Stimulated activated naive CD8-positive, alpha-beta T cell treated with anti-CD3 and anti-CD28 coated beads, Interleukin-15, Interleukin-2, amounts not matched to agents 100 ng/mL and 50 ng/mL, for 24 hours (primary cell): ENCODE data around the gene LRMDA.

ENCODE experiments used
- H3K27ac Mint-ChIP-seq: one replicate; pipeline ENCODE4 v1.8.0; 2021; ENCODE audit warnings: mild to moderate bottlenecking, mixed read lengths
- H3K27me3 Mint-ChIP-seq: one replicate; pipeline ENCODE4 v1.8.0; 2021; ENCODE audit warnings: mixed read lengths
- H3K36me3 Mint-ChIP-seq: one replicate; pipeline ENCODE4 v1.8.0; 2021; ENCODE audit warnings: low read depth, mixed read lengths
- H3K4me1 Mint-ChIP-seq: one replicate; pipeline ENCODE4 v1.8.0; 2021; ENCODE audit warnings: low read depth, mixed read lengths
- H3K4me3 Mint-ChIP-seq: one replicate; pipeline ENCODE4 v1.8.0; 2021; ENCODE audit warnings: mild to moderate bottlenecking, mixed read lengths
- H3K9me3 Mint-ChIP-seq: one replicate; pipeline ENCODE4 v1.8.0; 2021; ENCODE audit warnings: mixed read lengths

LRMDA gene

GRCh38 chr10:75782463-75783248 is 351.2 kb downstream of the LRMDA start:
- Mint-ChIP-seq H3K36me3 (no peaks in the 10 kb centered on the region), H3K27me3 (peaks cover 7% of the 10 kb centered on the region), H3K9me3 (no peaks in the 10 kb centered on the region), H3K4me3 (no peak overlapping the region), H3K27ac (no peak overlapping the region), H3K4me1 (no peaks in the 10 kb centered on the region)

- H3K4me1 Mint-ChIP-seq, result no peaks in the 10 kb centered on the region
- no peaks in the 10 kb centered on the region for H3K36me3 Mint-ChIP-seq
- no peak overlapping the region for H3K4me3 Mint-ChIP-seq
- H3K9me3 Mint-ChIP-seq, result no peaks in the 10 kb centered on the region
- peaks cover 2% of the 10 kb centered on the region for H3K27me3 Mint-ChIP-seq
- H3K27ac Mint-ChIP-seq, result no peak overlapping the region
Observed at GRCh38 chr10:75788394-75789205, 357.2 kb downstream of the LRMDA start.

GRCh38 chr10:75793848-75794247 is 362.4 kb downstream of the LRMDA start:
- no peak overlapping the region for H3K4me3 Mint-ChIP-seq
- H3K36me3 Mint-ChIP-seq, result no peaks in the 10 kb centered on the region
- H3K9me3 Mint-ChIP-seq, result peaks cover 6% of the 10 kb centered on the region
- H3K27me3 Mint-ChIP-seq, result no peaks in the 10 kb centered on the region
- no peaks in the 10 kb centered on the region for H3K4me1 Mint-ChIP-seq
- H3K27ac Mint-ChIP-seq, result no peak overlapping the region

GRCh38 chr10:75801121-75801520 is 369.7 kb downstream of the LRMDA start:
- peaks cover 14% of the 10 kb centered on the region for H3K9me3 Mint-ChIP-seq
- H3K36me3 Mint-ChIP-seq, result no peaks in the 10 kb centered on the region
- H3K4me3 Mint-ChIP-seq, result no peak overlapping the region
- H3K4me1 Mint-ChIP-seq, result no peaks in the 10 kb centered on the region
- peaks cover 6% of the 10 kb centered on the region for H3K27me3 Mint-ChIP-seq
- no peak overlapping the region for H3K27ac Mint-ChIP-seq

GRCh38 chr10:75801661-75802060 is 370.2 kb downstream of the LRMDA start:
- Mint-ChIP-seq H3K4me3 (no peak overlapping the region), H3K36me3 (no peaks in the 10 kb centered on the region), H3K27ac (no peak overlapping the region), H3K4me1 (no peaks in the 10 kb centered on the region), H3K27me3 (peaks cover 9% of the 10 kb centered on the region), H3K9me3 (peaks cover 14% of the 10 kb centered on the region)

- Mint-ChIP-seq H3K4me3 (no peak overlapping the region), H3K27ac (no peak overlapping the region), H3K36me3 (no peaks in the 10 kb centered on the region), H3K9me3 (peaks cover 8% of the 10 kb centered on the region), H3K4me1 (no peaks in the 10 kb centered on the region), H3K27me3 (peaks cover 12% of the 10 kb centered on the region)
Observed at GRCh38 chr10:75803121-75803520, 371.7 kb downstream of the LRMDA start.

GRCh38 chr10:75803816-75804552 is 372.6 kb downstream of the LRMDA start:
- no peak overlapping the region for H3K27ac Mint-ChIP-seq
- peaks cover 12% of the 10 kb centered on the region for H3K27me3 Mint-ChIP-seq
- H3K36me3 Mint-ChIP-seq, result no peaks in the 10 kb centered on the region
- peaks cover 8% of the 10 kb centered on the region for H3K9me3 Mint-ChIP-seq
- no peaks in the 10 kb centered on the region for H3K4me1 Mint-ChIP-seq
- H3K4me3 Mint-ChIP-seq, result no peak overlapping the region

GRCh38 chr10:75806186-75806585 is 374.8 kb downstream of the LRMDA start:
- no peak overlapping the region for H3K4me3 Mint-ChIP-seq
- H3K27me3 Mint-ChIP-seq, result peaks cover 12% of the 10 kb centered on the region
- no peaks in the 10 kb centered on the region for H3K36me3 Mint-ChIP-seq
- H3K27ac Mint-ChIP-seq, result no peak overlapping the region
- no peaks in the 10 kb centered on the region for H3K4me1 Mint-ChIP-seq
- H3K9me3 Mint-ChIP-seq, result peaks cover 4% of the 10 kb centered on the region

GRCh38 chr10:75807456-75807855 is 376.0 kb downstream of the LRMDA start:
- Mint-ChIP-seq H3K36me3 (no peaks in the 10 kb centered on the region), H3K4me3 (no peak overlapping the region), H3K9me3 (no peaks in the 10 kb centered on the region)

GRCh38 chr10:75809003-75809402 is 377.6 kb downstream of the LRMDA start:
- Mint-ChIP-seq H3K9me3 (no peaks in the 10 kb centered on the region), H3K27ac (no peak overlapping the region), H3K36me3 (no peaks in the 10 kb centered on the region), H3K27me3 (peaks cover 7% of the 10 kb centered on the region), H3K4me1 (no peaks in the 10 kb centered on the region), H3K4me3 (no peak overlapping the region)

More at GRCh38 chr10:75807456-75807855, 376.0 kb downstream of the LRMDA start:
- no peaks in the 10 kb centered on the region for H3K4me1 Mint-ChIP-seq
- H3K27ac Mint-ChIP-seq, result no peak overlapping the region
- H3K27me3 Mint-ChIP-seq, result peaks cover 7% of the 10 kb centered on the region

GRCh38 chr10:75814014-75814413 is 382.6 kb downstream of the LRMDA start:
- Mint-ChIP-seq H3K36me3 (no peaks in the 10 kb centered on the region), H3K4me1 (no peaks in the 10 kb centered on the region), H3K27me3 (peaks cover 10% of the 10 kb centered on the region), H3K9me3 (no peaks in the 10 kb centered on the region), H3K27ac (no peak overlapping the region), H3K4me3 (no peak overlapping the region)

- Mint-ChIP-seq H3K27me3 (peaks cover 16% of the 10 kb centered on the region), H3K9me3 (no peaks in the 10 kb centered on the region), H3K36me3 (no peaks in the 10 kb centered on the region), H3K4me3 (no peak overlapping the region), H3K4me1 (no peaks in the 10 kb centered on the region), H3K27ac (no peak overlapping the region)
Observed at GRCh38 chr10:75815066-75815465, 383.6 kb downstream of the LRMDA start.

- no peak overlapping the region for H3K27ac Mint-ChIP-seq
- no peak overlapping the region for H3K4me3 Mint-ChIP-seq
- no peaks in the 10 kb centered on the region for H3K4me1 Mint-ChIP-seq
Observed at GRCh38 chr10:75817198-75817597, 385.8 kb downstream of the LRMDA start.

GRCh38 chr10:75818552-75818951 is 387.1 kb downstream of the LRMDA start:
- H3K27ac Mint-ChIP-seq, result no peak overlapping the region
- no peaks in the 10 kb centered on the region for H3K4me1 Mint-ChIP-seq
- no peaks in the 10 kb centered on the region for H3K9me3 Mint-ChIP-seq
- peaks cover 20% of the 10 kb centered on the region for H3K27me3 Mint-ChIP-seq
- H3K36me3 Mint-ChIP-seq, result no peaks in the 10 kb centered on the region
- no peak overlapping the region for H3K4me3 Mint-ChIP-seq

More at GRCh38 chr10:75817198-75817597, 385.8 kb downstream of the LRMDA start:
- peaks cover 20% of the 10 kb centered on the region for H3K27me3 Mint-ChIP-seq
- H3K9me3 Mint-ChIP-seq, result no peaks in the 10 kb centered on the region
- no peaks in the 10 kb centered on the region for H3K36me3 Mint-ChIP-seq

GRCh38 chr10:75825235-75825634 is 393.8 kb downstream of the LRMDA start:
- H3K27me3 Mint-ChIP-seq, result peaks cover 2% of the 10 kb centered on the region
- no peaks in the 10 kb centered on the region for H3K36me3 Mint-ChIP-seq
- no peaks in the 10 kb centered on the region for H3K9me3 Mint-ChIP-seq
- H3K27ac Mint-ChIP-seq, result no peak overlapping the region
- no peaks in the 10 kb centered on the region for H3K4me1 Mint-ChIP-seq
- H3K4me3 Mint-ChIP-seq, result no peak overlapping the region
